T-helper 22 cell (primary cell): Measurements from ENCODE around the gene NCOA7.
A peak's percentile ranks its signal among the peaks of the same experiment; 100 is the strongest.
"Not testable (repeated sequence)": the region's sequence is repeated elsewhere in the genome, so short reads cannot be mapped to it uniquely, and the experiment has no call there.

Experiments used
- DNase-seq: peaks from one replicate; pipeline ENCODE4 v3.0.0-alpha.2; 2020; ENCODE audit warnings: low read depth

The NCOA7 gene

GRCh38 chr6:125753218-125753936, 37.4 kb upstream of the NCOA7 start:
- no peak for DNase-seq

- DNase-seq, result no peak
Observed at GRCh38 chr6:125753937-125754259, 36.9 kb upstream of the NCOA7 start.

GRCh38 chr6:125754566-125754965, 36.2 kb upstream of the NCOA7 start:
- DNase-seq, result no peak

- no peak for DNase-seq
Observed at GRCh38 chr6:125759184-125759902, 31.4 kb upstream of the NCOA7 start.

- no peak for DNase-seq
Observed at GRCh38 chr6:125759959-125760457, 30.8 kb upstream of the NCOA7 start.

- no peak for DNase-seq
Observed at GRCh38 chr6:125764121-125764671, 26.6 kb upstream of the NCOA7 start.

- DNase-seq, result no peak
Observed at GRCh38 chr6:125765944-125766343, 24.8 kb upstream of the NCOA7 start.

- no peak for DNase-seq
Observed at GRCh38 chr6:125766641-125767040, 24.1 kb upstream of the NCOA7 start.

GRCh38 chr6:125769147-125769783, 21.5 kb upstream of the NCOA7 start:
- no peak for DNase-seq

- no peak for DNase-seq
Observed at GRCh38 chr6:125773387-125774341, 17.1 kb upstream of the NCOA7 start.

- not testable (repeated sequence) for DNase-seq
Observed at GRCh38 chr6:125776107-125776826, 14.5 kb upstream of the NCOA7 start.

- peak; percentile 62 for DNase-seq
Observed at GRCh38 chr6:125779924-125780539, 10.7 kb upstream of the NCOA7 start.

- DNase-seq, result no peak
Observed at GRCh38 chr6:125780540-125781313, 10.0 kb upstream of the NCOA7 start.

GRCh38 chr6:125781314-125781868, 9.4 kb upstream of the NCOA7 start:
- DNase-seq, result peak; percentile 40

- no peak for DNase-seq
Observed at GRCh38 chr6:125784365-125784764, 6.4 kb upstream of the NCOA7 start.

GRCh38 chr6:125787791-125788190, 3.0 kb upstream of the NCOA7 start:
- no peak for DNase-seq

- DNase-seq, result no peak
Observed at GRCh38 chr6:125789167-125789566, 1.6 kb upstream of the NCOA7 start.

- DNase-seq, result no peak
Observed at GRCh38 chr6:125789576-125790357, 993 bp upstream of the NCOA7 start.
